H9 (cell line): ENCODE data around the gene SEL1L2. TPM values are rescaled to one million over a fixed set of nuclear protein-coding genes. Genes with fewer than 3 reads are reported as not detected.

Experiments used
- DNase-seq: peaks from one replicate; pipeline ENCODE4 v3.0.0-alpha.2; 2017
- H2AFZ ChIP-seq: one replicate; pipeline ENCODE4 v1.6.1; 2013; ENCODE audit warnings: mild to moderate bottlenecking, low read length, control low read depth, moderate library complexity
- H2AK5ac ChIP-seq: 2 replicates; pipeline ENCODE4 v1.6.1; 2013; ENCODE audit warnings: low read length, control low read depth, mixed read lengths; ENCODE audit not compliant: insufficient read length
- H2BK120ac ChIP-seq: one replicate; pipeline ENCODE4 v1.6.1; 2013; ENCODE audit warnings: low read depth, mild to moderate bottlenecking, low read length, control low read depth, inconsistent platforms; ENCODE audit not compliant: poor library complexity, severe bottlenecking
- H2BK12ac ChIP-seq: 2 replicates; pipeline ENCODE4 v1.6.1; 2013; ENCODE audit warnings: low read length, control low read depth, mixed read lengths, low read depth; ENCODE audit not compliant: insufficient read length
- H2BK15ac ChIP-seq: 2 replicates; pipeline ENCODE4 v1.6.1; 2013; ENCODE audit warnings: low read depth, low read length, control low read depth
- H2BK20ac ChIP-seq: one replicate; pipeline ENCODE4 v1.6.1; 2013; ENCODE audit warnings: low read depth, mild to moderate bottlenecking, low read length, control low read depth, inconsistent platforms; ENCODE audit not compliant: poor library complexity, severe bottlenecking
- H2BK5ac ChIP-seq: 2 replicates; pipeline ENCODE4 v1.6.1; 2013; ENCODE audit warnings: low read length, control low read depth, mixed read lengths; ENCODE audit not compliant: insufficient read length
- H3K14ac ChIP-seq: 2 replicates; pipeline ENCODE4 v1.6.1; 2013; ENCODE audit warnings: low read length, control low read depth; ENCODE audit not compliant: insufficient read depth
- H3K18ac ChIP-seq: 2 replicates; pipeline ENCODE4 v1.6.1; 2013; ENCODE audit warnings: low read depth, mild to moderate bottlenecking, mixed read lengths, low read length, control low read depth; ENCODE audit not compliant: insufficient read length
- H3K23ac ChIP-seq: 2 replicates; pipeline ENCODE4 v1.6.1; 2013; ENCODE audit warnings: low read length, control low read depth, mixed read lengths, low read depth; ENCODE audit not compliant: insufficient read length
- H3K23me2 ChIP-seq: 2 replicates; pipeline ENCODE4 v1.6.1; 2013; ENCODE audit warnings: low read depth, mild to moderate bottlenecking, mixed read lengths, low read length, control low read depth; ENCODE audit not compliant: insufficient read length, poor library complexity, severe bottlenecking
- H3K27ac ChIP-seq: 2 replicates; pipeline ENCODE4 v1.5.1; 2013; ENCODE audit warnings: low read length, control low read depth, mixed read lengths, low read depth; ENCODE audit not compliant: insufficient read length
- H3K27me3 ChIP-seq: 2 replicates; pipeline ENCODE4 v1.6.1; 2013; ENCODE audit warnings: low read length, control low read depth, inconsistent platforms; ENCODE audit not compliant: insufficient read depth
- H3K4ac ChIP-seq: 2 replicates; pipeline ENCODE4 v1.6.1; 2013; ENCODE audit warnings: low read depth, mild to moderate bottlenecking, control low read depth, inconsistent platforms, low read length, moderate library complexity
- H3K4me1 ChIP-seq: 2 replicates; pipeline ENCODE4 v1.6.1; 2013; ENCODE audit warnings: low read length, control low read depth, inconsistent platforms; ENCODE audit not compliant: insufficient read depth
- H3K4me2 ChIP-seq: 2 replicates; pipeline ENCODE4 v1.6.1; 2013; ENCODE audit warnings: low read length, control low read depth, mixed read lengths; ENCODE audit not compliant: insufficient read length, insufficient read depth
- H3K56ac ChIP-seq: 2 replicates; pipeline ENCODE4 v1.6.1; 2013; ENCODE audit warnings: low read depth, mild to moderate bottlenecking, mixed read lengths, low read length, control low read depth; ENCODE audit not compliant: insufficient read length
- H3K79me1 ChIP-seq: 2 replicates; pipeline ENCODE4 v1.6.1; 2013; ENCODE audit warnings: low read depth, mild to moderate bottlenecking, moderate library complexity, low read length, control low read depth, inconsistent platforms; ENCODE audit not compliant: insufficient read depth, poor library complexity, severe bottlenecking
- H3K79me2 ChIP-seq: 2 replicates; pipeline ENCODE4 v1.6.1; 2013; ENCODE audit warnings: low read length, control low read depth, inconsistent platforms; ENCODE audit not compliant: insufficient read depth
- H3K9ac ChIP-seq: 2 replicates; pipeline ENCODE4 v1.6.1; 2013; ENCODE audit warnings: low read length, control low read depth, mixed read lengths; ENCODE audit not compliant: insufficient read length; ENCODE audit errors: extremely low read depth
- H3K9me3 ChIP-seq: one replicate; pipeline ENCODE4 v1.6.1; 2013; ENCODE audit warnings: low read depth, low read length, inconsistent platforms; ENCODE audit not compliant: control insufficient read depth
- H3T11ph ChIP-seq: one replicate; pipeline ENCODE4 v1.6.1; 2013; ENCODE audit warnings: mild to moderate bottlenecking, low read length, control low read depth, inconsistent platforms
- H4K20me1 ChIP-seq: one replicate; pipeline ENCODE4 v1.6.1; 2013; ENCODE audit not compliant: control insufficient read depth, insufficient read length, insufficient read depth
- H4K5ac ChIP-seq: 2 replicates; pipeline ENCODE4 v1.6.1; 2013; ENCODE audit warnings: low read depth, mild to moderate bottlenecking, mixed read lengths, low read length, control low read depth; ENCODE audit not compliant: insufficient read length
- H4K8ac ChIP-seq: replicated peaks from 2 replicates; pipeline ENCODE4 v1.6.1; 2013; ENCODE audit warnings: low read length, control low read depth, mixed read lengths, low read depth; ENCODE audit not compliant: insufficient read length
- H4K91ac ChIP-seq: 2 replicates; pipeline ENCODE4 v1.6.1; 2013; ENCODE audit warnings: low read depth, mild to moderate bottlenecking, moderate library complexity, mixed read lengths, low read length, control low read depth; ENCODE audit not compliant: insufficient read length
- H3K27ac Mint-ChIP-seq, 3 experiments: 2 replicates in 2 of 3; 3 replicates in 1 of 3; pipeline ENCODE4 v1.8.0; 2020 to 2021; ENCODE audit warnings: mixed read lengths in 3 of 3, mild to moderate bottlenecking in 1 of 3, moderate library complexity in 1 of 3
- H3K27me3 Mint-ChIP-seq: 2 replicates; pipeline ENCODE4 v1.8.0; 2021; ENCODE audit warnings: low read depth, mild to moderate bottlenecking, moderate library complexity, mixed read lengths
- H3K36me3 Mint-ChIP-seq, 3 experiments: 2 replicates in 2 of 3; 3 replicates in 1 of 3; pipeline ENCODE4 v1.8.0; 2020 to 2021; ENCODE audit warnings: low read depth in 3 of 3, mixed read lengths in 3 of 3; ENCODE audit not compliant: insufficient read depth in 1 of 3
- H3K4me1 Mint-ChIP-seq, 2 experiments: 2 replicates each; pipeline ENCODE4 v1.8.0; 2020; ENCODE audit warnings: mixed read lengths in 2 of 2
- H3K4me3 Mint-ChIP-seq, 2 experiments: 2 replicates in 1 of 2; 3 replicates in 1 of 2; pipeline ENCODE4 v1.8.0; 2020 to 2021; ENCODE audit warnings: mild to moderate bottlenecking in 2 of 2, mixed read lengths in 2 of 2, moderate library complexity in 1 of 2
- H3K9me3 Mint-ChIP-seq, 2 experiments: 2 replicates in 1 of 2; 3 replicates in 1 of 2; pipeline ENCODE4 v1.8.0; 2020; ENCODE audit warnings: mild to moderate bottlenecking in 2 of 2, mixed read lengths in 2 of 2, moderate library complexity in 1 of 2
- CTCF ChIP-seq: fragments of 200-600 bp; sonication (generic); conservative IDR thresholded peaks from 3 replicates; pipeline ENCODE4 v1.8.0; 2021; ENCODE audit warnings: antibody characterized with exemption, mild to moderate bottlenecking
- WGBS: extraction: QIAGEN DNeasy Blood & Tissue Kit; methylation state at CpG from one replicate; pipeline ENCODE4 v1.1.7; 2013; ENCODE audit warnings: missing lambda C conversion rate, low lambda C conversion rate, mixed read lengths; ENCODE audit not compliant: insufficient read length; ENCODE audit errors: extremely low coverage; 5-methylcytosine and 5-hydroxymethylcytosine counted together
- total RNA-seq: library from RNA; stranded (reverse); gene quantifications from 2 replicates; pipeline ENCODE4 v1.2.1, GENCODE V29; 2021

SEL1L2 gene
- total RNA-seq, 1 experiment from 2014 or later: not detected

- Histone ChIP-seq H3K18ac (no peak overlapping the region), H4K5ac (no peak overlapping the region), H3K79me1 (no peaks in the 10 kb centered on the region), H2BK12ac (no peak overlapping the region), H3K23ac (no peak overlapping the region), H3K4me1 (no peaks in the 10 kb centered on the region), H3K27me3 (no peaks in the 10 kb centered on the region), H2BK120ac (no peak overlapping the region), H3K9ac (no peak overlapping the region), H3K79me2 (no peaks in the 10 kb centered on the region), H4K91ac (no peak overlapping the region), H3K27ac (no peak overlapping the region), H3K14ac (no peak overlapping the region), H3K56ac (no peak overlapping the region), H4K8ac (no peak overlapping the region), H2BK5ac (no peak overlapping the region), H2BK20ac (no peak overlapping the region), H3K23me2 (no peaks in the 10 kb centered on the region), H3T11ph (no peak overlapping the region), H3K9me3 (no peaks in the 10 kb centered on the region), H4K20me1 (no peaks in the 10 kb centered on the region), H3K4me2 (no peak overlapping the region), H2BK15ac (no peak overlapping the region), H3K4ac (no peak overlapping the region), H2AK5ac (no peak overlapping the region), H2AFZ (no peak overlapping the region)
- WGBS: no CpG with 5 or more reads among the region's 2 CpGs
- H3K4me3 Mint-ChIP-seq: no peak overlapping the region
- DNase-seq: no peak
- no peaks in the 10 kb centered on the region for H3K9me3 Mint-ChIP-seq
- no peaks in the 10 kb centered on the region for H3K4me1 Mint-ChIP-seq
- no peak for TF ChIP-seq CTCF
- no peaks in the 10 kb centered on the region for H3K27me3 Mint-ChIP-seq
- no peak overlapping the region for H3K27ac Mint-ChIP-seq
- peaks cover 2 to 22% (median 21%) of the 10 kb centered on the region in 3 experiments; a peak in 5 of 7 replicates for H3K36me3 Mint-ChIP-seq
These were observed 181.0 kb downstream of the SEL1L2 start for GRCh38 chr20:13809373-13809772.
